ENCODE results near the gene RASA3. TPM values are rescaled to one million over a fixed set of nuclear protein-coding genes. Genes with fewer than 3 reads are reported as not detected.
A peak's percentile ranks its signal among the peaks of the same experiment; 100 is the strongest.
"Not testable (repeated sequence)": the region's sequence is repeated elsewhere in the genome, so short reads cannot be mapped to it uniquely, and the experiment has no call there.

The RASA3 gene
- total RNA-seq, 5 donors from 2014 or later (not counting 1 experiment from before 2014, with no cell fraction given): 223 to 267 (median 238) TPM

GRCh38 chr13:114115191-114115671 lies 17.2 kb downstream of the RASA3 start:
- DNase-seq: peak in 4 of 35 experiments; percentile 1 to 37 (median 6)
- peaks cover 13 to 44% of the 10 kb centered on the region in 2 donors for H3K36me3 ChIP-seq (ENCODE audit: control insufficient read depth in 2 of 2, extremely low read depth in 1 of 2, insufficient read depth in 1 of 2, low read length in 1 of 2)
- H3K4me3 Mint-ChIP-seq: peak overlapping the region; percentile 25 to 57 (median 42)
- H3K4me3 ChIP-seq (ENCODE audit: control insufficient read depth in 1 of 2, extremely low read depth in 1 of 2, low read length in 1 of 2): no peak overlapping the region
- H3K9me3 Mint-ChIP-seq: no peaks in the 10 kb centered on the region
- peaks cover 24 to 92% of the 10 kb centered on the region in 2 experiments for H3K4me1 ChIP-seq (ENCODE audit: control insufficient read depth in 1 of 2, extremely low read depth in 1 of 2, insufficient read depth in 2 of 2, low read length in 2 of 2)
- 81% methylated on average over 14 of the region's 25 CpGs for WGBS (ENCODE audit: insufficient coverage)
- peak overlapping the region; percentile 88 to 92 for H3K27ac Mint-ChIP-seq
- H3K27ac ChIP-seq (ENCODE audit: low read length): peak overlapping the region; percentile 57
- no peaks in the 10 kb centered on the region for H3K27me3 ChIP-seq (replicated peaks in 1 of 2; ENCODE audit: control insufficient read depth in 2 of 2, extremely low read depth in 1 of 2, insufficient read depth in 2 of 2, low read length in 1 of 2)
- peaks cover 30% of the 10 kb centered on the region for H3K36me3 Mint-ChIP-seq
- H3K27me3 Mint-ChIP-seq: no peaks in the 10 kb centered on the region
- H3K4me1 Mint-ChIP-seq: peaks cover 58 to 73% (median 72%) of the 10 kb centered on the region in 3 donors
- no peak for ATAC-seq (replicated peaks in 1 of 4)
- no peaks in the 10 kb centered on the region for H3K9me3 ChIP-seq
- ChIA-PET POLR2A (interaction anchor here in 1 of 2 donors (0.6 to 0.8 kb wide), 2 partner anchors 33 to 54 kb away, joined by 3 to 5 read pairs; no protein-coding TSS in a partner anchor), CTCF (interaction anchor here in 1 of 2 donors (1.2 kb wide), 1 partner anchor 111 kb away, joined by 3 read pairs; no protein-coding TSS in a partner anchor)

- not testable (repeated sequence) for H3K27ac ChIP-seq (ENCODE audit: low read length); H3K9me3 ChIP-seq; H3K27me3 ChIP-seq (replicated peaks in 1 of 2; ENCODE audit: control insufficient read depth in 2 of 2, extremely low read depth in 1 of 2, insufficient read depth in 2 of 2, low read length in 1 of 2); H3K27me3 Mint-ChIP-seq; H3K4me3 ChIP-seq (ENCODE audit: control insufficient read depth in 1 of 2, extremely low read depth in 1 of 2, low read length in 1 of 2); ATAC-seq (replicated peaks in 1 of 4); H3K9me3 Mint-ChIP-seq
- Mint-ChIP-seq H3K36me3 (peaks cover 30% of the 10 kb centered on the region), H3K4me1 (peaks cover 64 to 79% (median 78%) of the 10 kb centered on the region in 3 donors), H3K27ac (peak overlapping the region; percentile 76 to 77), H3K4me3 (peak overlapping the region in 1 of 3 donors; percentile 53)
- DNase-seq: peak in 3 of 35 experiments; percentile 1 to 2 (median 2)
- Histone ChIP-seq H3K4me1 (ENCODE audit: control insufficient read depth in 1 of 2, extremely low read depth in 1 of 2, insufficient read depth in 2 of 2, low read length in 2 of 2) (peaks cover 29 to 95% of the 10 kb centered on the region in 2 experiments), H3K36me3 (ENCODE audit: control insufficient read depth in 2 of 2, extremely low read depth in 1 of 2, insufficient read depth in 1 of 2, low read length in 1 of 2) (peaks cover 13 to 44% of the 10 kb centered on the region in 2 donors)
- 50% methylated on average over 2 of the region's 12 CpGs for WGBS (ENCODE audit: insufficient coverage)
- POLR2A ChIA-PET: interaction anchor here in 1 of 2 donors (0.8 kb wide), 1 partner anchor 33 kb away, joined by 5 read pairs; no protein-coding TSS in a partner anchor
- CTCF ChIA-PET: interaction anchor here in 1 of 2 donors (1.2 kb wide), 1 partner anchor 111 kb away, joined by 3 read pairs; no protein-coding TSS in a partner anchor
Measured at GRCh38 chr13:114114666-114115065, 17.8 kb downstream of the RASA3 start.

GRCh38 chr13:114114006-114114640 lies 18.3 kb downstream of the RASA3 start:
- WGBS (ENCODE audit: insufficient coverage): 92% methylated on average over 7 of the region's 18 CpGs
- peaks cover 13 to 46% of the 10 kb centered on the region in 2 donors for H3K36me3 ChIP-seq (ENCODE audit: control insufficient read depth in 2 of 2, extremely low read depth in 1 of 2, insufficient read depth in 1 of 2, low read length in 1 of 2)
- H3K4me3 Mint-ChIP-seq: peak overlapping the region; percentile 13 to 53 (median 37)
- H3K27me3 Mint-ChIP-seq: no peaks in the 10 kb centered on the region
- H3K4me1 ChIP-seq (ENCODE audit: control insufficient read depth in 1 of 2, extremely low read depth in 1 of 2, insufficient read depth in 2 of 2, low read length in 2 of 2): peaks cover 35 to 95% of the 10 kb centered on the region in 2 experiments
- ChIA-PET POLR2A (no interaction called here), CTCF (interaction anchor here in 1 of 2 donors (1.2 kb wide), 1 partner anchor 112 kb away, joined by 3 read pairs; no protein-coding TSS in a partner anchor)
- no peak overlapping the region for H3K27ac ChIP-seq (ENCODE audit: low read length)
- H3K27ac Mint-ChIP-seq: peak overlapping the region; percentile 76 to 77
- H3K9me3 Mint-ChIP-seq: no peaks in the 10 kb centered on the region
- H3K4me1 Mint-ChIP-seq: peaks cover 65 to 80% (median 79%) of the 10 kb centered on the region in 3 donors
- H3K4me3 ChIP-seq (ENCODE audit: control insufficient read depth in 1 of 2, extremely low read depth in 1 of 2, low read length in 1 of 2): no peak overlapping the region
- no peaks in the 10 kb centered on the region for H3K27me3 ChIP-seq (replicated peaks in 1 of 2; ENCODE audit: control insufficient read depth in 2 of 2, extremely low read depth in 1 of 2, insufficient read depth in 2 of 2, low read length in 1 of 2)
- peaks cover 35% of the 10 kb centered on the region for H3K36me3 Mint-ChIP-seq
- no peak for ATAC-seq (replicated peaks in 1 of 4)
- DNase-seq: peak in 3 of 35 experiments; percentile 0 to 2 (median 2)
- H3K9me3 ChIP-seq: no peaks in the 10 kb centered on the region

GRCh38 chr13:114113395-114113794 lies 19.0 kb downstream of the RASA3 start:
- H3K9me3 ChIP-seq; H3K27me3 Mint-ChIP-seq; H3K27me3 ChIP-seq (replicated peaks in 1 of 2; ENCODE audit: control insufficient read depth in 2 of 2, extremely low read depth in 1 of 2, insufficient read depth in 2 of 2, low read length in 1 of 2); ATAC-seq (replicated peaks in 1 of 4); POLR2A ChIA-PET; H3K4me3 ChIP-seq (ENCODE audit: control insufficient read depth in 1 of 2, extremely low read depth in 1 of 2, low read length in 1 of 2); H3K9me3 Mint-ChIP-seq; DNase-seq; H3K27ac ChIP-seq (ENCODE audit: low read length); CTCF ChIA-PET: not testable (repeated sequence)
- Mint-ChIP-seq H3K4me3 (peak overlapping the region in 1 of 3 donors; percentile 25), H3K27ac (peak overlapping the region; percentile 75 to 84), H3K36me3 (peaks cover 38% of the 10 kb centered on the region), H3K4me1 (peaks cover 65 to 80% (median 79%) of the 10 kb centered on the region in 3 donors)
- 92% methylated on average over 1 of the region's 21 CpGs for WGBS (ENCODE audit: insufficient coverage)
- Histone ChIP-seq H3K4me1 (ENCODE audit: control insufficient read depth in 1 of 2, extremely low read depth in 1 of 2, insufficient read depth in 2 of 2, low read length in 2 of 2) (peaks cover 38 to 95% of the 10 kb centered on the region in 2 experiments), H3K36me3 (ENCODE audit: control insufficient read depth in 2 of 2, extremely low read depth in 1 of 2, insufficient read depth in 1 of 2, low read length in 1 of 2) (peaks cover 13 to 48% of the 10 kb centered on the region in 2 donors)

GRCh38 chr13:114112826-114113322 lies 19.5 kb downstream of the RASA3 start:
- POLR2A ChIA-PET: no interaction called here
- DNase-seq: no peak
- no peak overlapping the region for H3K4me3 ChIP-seq (ENCODE audit: control insufficient read depth in 1 of 2, extremely low read depth in 1 of 2, low read length in 1 of 2)
- H3K36me3 ChIP-seq (ENCODE audit: control insufficient read depth in 2 of 2, extremely low read depth in 1 of 2, insufficient read depth in 1 of 2, low read length in 1 of 2): peaks cover 13 to 53% of the 10 kb centered on the region in 2 donors
- WGBS (ENCODE audit: insufficient coverage): 89% methylated on average over 11 of the region's 12 CpGs
- Mint-ChIP-seq H3K27ac (peak overlapping the region; percentile 81 to 84), H3K4me1 (peaks cover 65 to 80% (median 79%) of the 10 kb centered on the region in 3 donors), H3K27me3 (no peaks in the 10 kb centered on the region), H3K9me3 (no peaks in the 10 kb centered on the region), H3K4me3 (peak overlapping the region in 1 of 3 donors; percentile 42), H3K36me3 (peaks cover 38% of the 10 kb centered on the region)
- CTCF ChIA-PET: no interaction called here
- ATAC-seq (replicated peaks in 1 of 4): no peak
- peaks cover 36 to 95% of the 10 kb centered on the region in 2 experiments for H3K4me1 ChIP-seq (ENCODE audit: control insufficient read depth in 1 of 2, extremely low read depth in 1 of 2, insufficient read depth in 2 of 2, low read length in 2 of 2)
- H3K27ac ChIP-seq (ENCODE audit: low read length): peak overlapping the region; percentile 16
- H3K9me3 ChIP-seq: no peaks in the 10 kb centered on the region
- no peaks in the 10 kb centered on the region for H3K27me3 ChIP-seq (replicated peaks in 1 of 2; ENCODE audit: control insufficient read depth in 2 of 2, extremely low read depth in 1 of 2, insufficient read depth in 2 of 2, low read length in 1 of 2)

GRCh38 chr13:114112231-114112825 lies 20.1 kb downstream of the RASA3 start:
- no peaks in the 10 kb centered on the region for H3K9me3 Mint-ChIP-seq
- Histone ChIP-seq H3K27me3 (replicated peaks in 1 of 2; ENCODE audit: control insufficient read depth in 2 of 2, extremely low read depth in 1 of 2, insufficient read depth in 2 of 2, low read length in 1 of 2) (no peaks in the 10 kb centered on the region), H3K4me3 (ENCODE audit: control insufficient read depth in 1 of 2, extremely low read depth in 1 of 2, low read length in 1 of 2) (no peak overlapping the region), H3K9me3 (no peaks in the 10 kb centered on the region), H3K27ac (ENCODE audit: low read length) (peak overlapping the region; percentile 16), H3K36me3 (ENCODE audit: control insufficient read depth in 2 of 2, extremely low read depth in 1 of 2, insufficient read depth in 1 of 2, low read length in 1 of 2) (peaks cover 13 to 57% of the 10 kb centered on the region in 2 donors), H3K4me1 (ENCODE audit: control insufficient read depth in 1 of 2, extremely low read depth in 1 of 2, insufficient read depth in 2 of 2, low read length in 2 of 2) (peaks cover 38 to 95% of the 10 kb centered on the region in 2 experiments)
- H3K36me3 Mint-ChIP-seq: peaks cover 33% of the 10 kb centered on the region
- peak overlapping the region in 2 of 3 donors; percentile 24 to 42 for H3K4me3 Mint-ChIP-seq
- H3K27me3 Mint-ChIP-seq: no peaks in the 10 kb centered on the region
- DNase-seq: no peak
- whole genome bisulfite sequencing (ENCODE audit: insufficient coverage): 84% methylated on average over 20 of the region's 25 CpGs
- peaks cover 65 to 80% (median 76%) of the 10 kb centered on the region in 3 donors for H3K4me1 Mint-ChIP-seq
- POLR2A ChIA-PET: no interaction called here
- ATAC-seq (replicated peaks in 1 of 4): no peak
- CTCF ChIA-PET: interaction anchor here (0.9 to 1.8 kb wide), 3 partner anchors 15 to 114 kb away, joined by 3 to 5 read pairs (median 3); no protein-coding TSS in a partner anchor
- H3K27ac Mint-ChIP-seq: peak overlapping the region; percentile 81 to 82
